GM23248 (cell line): ENCODE results near the gene MINDY4B.

ENCODE experiments used
- EZH2 ChIP-seq: fragments of 200-600 bp; sonication (generic); IDR thresholded peaks from 2 replicates; pipeline ENCODE4 v1.6.1; 2018; ENCODE audit warnings: antibody characterized with exemption, mild to moderate bottlenecking; ENCODE audit not compliant: insufficient read depth, poor library complexity, severe bottlenecking
- EZH2phosphoT487 ChIP-seq: fragments of 200-600 bp; sonication (generic); IDR thresholded peaks from 2 replicates; pipeline ENCODE4 v1.6.1; 2018; ENCODE audit warnings: antibody characterized with exemption, moderate library complexity, mild to moderate bottlenecking, low read depth; ENCODE audit not compliant: insufficient read depth

GRCh38 chr3:150871192-150871591, 34.0 kb downstream of the MINDY4B start:
- TF ChIP-seq EZH2 (no peak), EZH2phosphoT487 (no peak)
